Measurements from ENCODE around the gene ENTHD1. TPM values are rescaled to one million over a fixed set of nuclear protein-coding genes. Genes with fewer than 3 reads are reported as not detected.

ENTHD1 gene
- total and polyA plus RNA-seq, 2 of the 8 experiments (the other 6 are each of a cell fraction or from before 2014, with no cell fraction given): not detected

DNA sequence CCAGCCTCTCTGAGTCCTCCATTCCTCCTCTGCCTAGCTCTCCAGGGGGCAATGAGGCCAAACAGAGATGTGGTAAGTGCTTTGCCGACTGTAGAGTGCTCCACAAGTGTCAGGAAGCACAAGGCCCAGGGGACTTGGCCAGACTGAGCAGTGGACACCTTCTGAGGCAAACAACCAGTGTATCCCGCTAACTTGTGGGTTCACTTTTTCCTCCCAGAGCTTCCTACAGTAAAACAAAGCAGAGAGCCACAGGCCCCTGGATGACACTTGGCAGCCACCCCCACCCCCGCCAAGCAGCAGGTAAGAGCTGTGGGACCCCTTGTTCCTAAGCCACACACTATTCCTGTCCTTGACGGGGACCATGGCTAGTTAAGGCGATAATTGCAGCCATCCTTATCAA, 162.1 kb downstream of the ENTHD1 start (continued):
- TF ChIP-seq, protein P1, sequence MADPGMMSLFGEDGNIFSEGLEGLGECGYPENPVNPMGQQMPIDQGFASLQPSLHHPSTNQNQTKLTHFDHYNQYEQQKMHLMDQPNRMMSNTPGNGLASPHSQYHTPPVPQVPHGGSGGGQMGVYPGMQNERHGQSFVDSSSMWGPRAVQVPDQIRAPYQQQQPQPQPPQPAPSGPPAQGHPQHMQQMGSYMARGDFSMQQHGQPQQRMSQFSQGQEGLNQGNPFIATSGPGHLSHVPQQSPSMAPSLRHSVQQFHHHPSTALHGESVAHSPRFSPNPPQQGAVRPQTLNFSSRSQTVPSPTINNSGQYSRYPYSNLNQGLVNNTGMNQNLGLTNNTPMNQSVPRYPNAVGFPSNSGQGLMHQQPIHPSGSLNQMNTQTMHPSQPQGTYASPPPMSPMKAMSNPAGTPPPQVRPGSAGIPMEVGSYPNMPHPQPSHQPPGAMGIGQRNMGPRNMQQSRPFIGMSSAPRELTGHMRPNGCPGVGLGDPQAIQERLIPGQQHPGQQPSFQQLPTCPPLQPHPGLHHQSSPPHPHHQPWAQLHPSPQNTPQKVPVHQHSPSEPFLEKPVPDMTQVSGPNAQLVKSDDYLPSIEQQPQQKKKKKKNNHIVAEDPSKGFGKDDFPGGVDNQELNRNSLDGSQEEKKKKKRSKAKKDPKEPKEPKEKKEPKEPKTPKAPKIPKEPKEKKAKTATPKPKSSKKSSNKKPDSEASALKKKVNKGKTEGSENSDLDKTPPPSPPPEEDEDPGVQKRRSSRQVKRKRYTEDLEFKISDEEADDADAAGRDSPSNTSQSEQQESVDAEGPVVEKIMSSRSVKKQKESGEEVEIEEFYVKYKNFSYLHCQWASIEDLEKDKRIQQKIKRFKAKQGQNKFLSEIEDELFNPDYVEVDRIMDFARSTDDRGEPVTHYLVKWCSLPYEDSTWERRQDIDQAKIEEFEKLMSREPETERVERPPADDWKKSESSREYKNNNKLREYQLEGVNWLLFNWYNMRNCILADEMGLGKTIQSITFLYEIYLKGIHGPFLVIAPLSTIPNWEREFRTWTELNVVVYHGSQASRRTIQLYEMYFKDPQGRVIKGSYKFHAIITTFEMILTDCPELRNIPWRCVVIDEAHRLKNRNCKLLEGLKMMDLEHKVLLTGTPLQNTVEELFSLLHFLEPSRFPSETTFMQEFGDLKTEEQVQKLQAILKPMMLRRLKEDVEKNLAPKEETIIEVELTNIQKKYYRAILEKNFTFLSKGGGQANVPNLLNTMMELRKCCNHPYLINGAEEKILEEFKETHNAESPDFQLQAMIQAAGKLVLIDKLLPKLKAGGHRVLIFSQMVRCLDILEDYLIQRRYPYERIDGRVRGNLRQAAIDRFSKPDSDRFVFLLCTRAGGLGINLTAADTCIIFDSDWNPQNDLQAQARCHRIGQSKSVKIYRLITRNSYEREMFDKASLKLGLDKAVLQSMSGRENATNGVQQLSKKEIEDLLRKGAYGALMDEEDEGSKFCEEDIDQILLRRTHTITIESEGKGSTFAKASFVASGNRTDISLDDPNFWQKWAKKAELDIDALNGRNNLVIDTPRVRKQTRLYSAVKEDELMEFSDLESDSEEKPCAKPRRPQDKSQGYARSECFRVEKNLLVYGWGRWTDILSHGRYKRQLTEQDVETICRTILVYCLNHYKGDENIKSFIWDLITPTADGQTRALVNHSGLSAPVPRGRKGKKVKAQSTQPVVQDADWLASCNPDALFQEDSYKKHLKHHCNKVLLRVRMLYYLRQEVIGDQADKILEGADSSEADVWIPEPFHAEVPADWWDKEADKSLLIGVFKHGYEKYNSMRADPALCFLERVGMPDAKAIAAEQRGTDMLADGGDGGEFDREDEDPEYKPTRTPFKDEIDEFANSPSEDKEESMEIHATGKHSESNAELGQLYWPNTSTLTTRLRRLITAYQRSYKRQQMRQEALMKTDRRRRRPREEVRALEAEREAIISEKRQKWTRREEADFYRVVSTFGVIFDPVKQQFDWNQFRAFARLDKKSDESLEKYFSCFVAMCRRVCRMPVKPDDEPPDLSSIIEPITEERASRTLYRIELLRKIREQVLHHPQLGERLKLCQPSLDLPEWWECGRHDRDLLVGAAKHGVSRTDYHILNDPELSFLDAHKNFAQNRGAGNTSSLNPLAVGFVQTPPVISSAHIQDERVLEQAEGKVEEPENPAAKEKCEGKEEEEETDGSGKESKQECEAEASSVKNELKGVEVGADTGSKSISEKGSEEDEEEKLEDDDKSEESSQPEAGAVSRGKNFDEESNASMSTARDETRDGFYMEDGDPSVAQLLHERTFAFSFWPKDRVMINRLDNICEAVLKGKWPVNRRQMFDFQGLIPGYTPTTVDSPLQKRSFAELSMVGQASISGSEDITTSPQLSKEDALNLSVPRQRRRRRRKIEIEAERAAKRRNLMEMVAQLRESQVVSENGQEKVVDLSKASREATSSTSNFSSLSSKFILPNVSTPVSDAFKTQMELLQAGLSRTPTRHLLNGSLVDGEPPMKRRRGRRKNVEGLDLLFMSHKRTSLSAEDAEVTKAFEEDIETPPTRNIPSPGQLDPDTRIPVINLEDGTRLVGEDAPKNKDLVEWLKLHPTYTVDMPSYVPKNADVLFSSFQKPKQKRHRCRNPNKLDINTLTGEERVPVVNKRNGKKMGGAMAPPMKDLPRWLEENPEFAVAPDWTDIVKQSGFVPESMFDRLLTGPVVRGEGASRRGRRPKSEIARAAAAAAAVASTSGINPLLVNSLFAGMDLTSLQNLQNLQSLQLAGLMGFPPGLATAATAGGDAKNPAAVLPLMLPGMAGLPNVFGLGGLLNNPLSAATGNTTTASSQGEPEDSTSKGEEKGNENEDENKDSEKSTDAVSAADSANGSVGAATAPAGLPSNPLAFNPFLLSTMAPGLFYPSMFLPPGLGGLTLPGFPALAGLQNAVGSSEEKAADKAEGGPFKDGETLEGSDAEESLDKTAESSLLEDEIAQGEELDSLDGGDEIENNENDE (IDR thresholded peaks at IDR 0.05; ENCODE audit: insufficient replicate concordance, low read length): no peak

All from H1 (cell line).